ENCODE results near the gene NAALADL2. TPM values are rescaled to one million over a fixed set of nuclear protein-coding genes. Genes with fewer than 3 reads are reported as not detected.

Gene NAALADL2
- total and polyA plus RNA-seq, 4 donors = 0.28 to 4.6 (median 3.1) TPM

GRCh38 chr3:175381685-175382084 lies 522.6 kb downstream of the NAALADL2 start:
- Histone ChIP-seq H3K4me3 (ENCODE audit: low read depth in 1 of 3, low read length in 3 of 3) (no peak overlapping the region), H3K4me1 (ENCODE audit: control insufficient read depth in 4 of 4, insufficient read depth in 4 of 4, low read length in 3 of 4) (no peaks in the 10 kb centered on the region), H3K9ac (ENCODE audit: low read depth in 1 of 2, low read length in 2 of 2) (no peak overlapping the region), H3K27ac (ENCODE audit: low read depth in 1 of 2, low read length in 2 of 2) (no peak overlapping the region), H3K9me3 (ENCODE audit: control insufficient read depth in 4 of 4, low read length in 3 of 4) (no peaks in the 10 kb centered on the region), H3K27me3 (ENCODE audit: control insufficient read depth in 4 of 4, insufficient read depth in 4 of 4, low read length in 3 of 4) (no peaks in the 10 kb centered on the region), H3K36me3 (ENCODE audit: control insufficient read depth in 4 of 4, insufficient read depth in 3 of 4, low read depth in 1 of 4, low read length in 3 of 4) (no peaks in the 10 kb centered on the region)
- TF ChIP-seq ATF3 (IDR thresholded peaks at IDR 0.05) = no peak
- TF ChIP-seq NR2F2 (IDR thresholded peaks at IDR 0.05) = no peak
- TF ChIP-seq TAF1 (conservative IDR thresholded peaks at IDR 0.05) = no peak
- no peak for TF ChIP-seq FOXA2 (IDR thresholded peaks at IDR 0.05)
- no peak for TF ChIP-seq JUND (IDR thresholded peaks at IDR 0.05)
- TF ChIP-seq MAX (IDR thresholded peaks at IDR 0.05) = no peak
- no peak for DNase-seq (ENCODE audit: low spot score)
- 92% methylated on average over 4 of the region's 4 CpGs for WGBS

GRCh38 chr3:175383371-175383770 lies 524.2 kb downstream of the NAALADL2 start:
- Histone ChIP-seq H3K9me3 (ENCODE audit: control insufficient read depth in 4 of 4, low read length in 3 of 4) (no peaks in the 10 kb centered on the region), H3K27me3 (ENCODE audit: control insufficient read depth in 4 of 4, insufficient read depth in 4 of 4, low read length in 3 of 4) (no peaks in the 10 kb centered on the region), H3K27ac (ENCODE audit: low read depth in 1 of 2, low read length in 2 of 2) (no peak overlapping the region), H3K9ac (ENCODE audit: low read depth in 1 of 2, low read length in 2 of 2) (no peak overlapping the region), H3K36me3 (ENCODE audit: control insufficient read depth in 4 of 4, insufficient read depth in 3 of 4, low read depth in 1 of 4, low read length in 3 of 4) (no peaks in the 10 kb centered on the region), H3K4me1 (ENCODE audit: control insufficient read depth in 4 of 4, insufficient read depth in 4 of 4, low read length in 3 of 4) (no peaks in the 10 kb centered on the region), H3K4me3 (ENCODE audit: low read depth in 1 of 3, low read length in 3 of 3) (no peak overlapping the region)
- 93% methylated on average over 1 of the region's 1 CpG for WGBS
- DNase-seq (ENCODE audit: low spot score) = no peak
- TF ChIP-seq RXRA (IDR thresholded peaks at IDR 0.05) (no peak), HNF4A (conservative IDR thresholded peaks at IDR 0.05) (no peak), JUND (IDR thresholded peaks at IDR 0.05) (no peak), RAD21 (IDR thresholded peaks at IDR 0.05) (no peak), TAF1 (conservative IDR thresholded peaks at IDR 0.05) (no peak), FOXA1 (IDR thresholded peaks at IDR 0.05) (no peak), ATF3 (IDR thresholded peaks at IDR 0.05) (no peak), REST (IDR thresholded peaks at IDR 0.05) (no peak), YY1 (IDR thresholded peaks at IDR 0.05) (no peak), FOXA2 (IDR thresholded peaks at IDR 0.05) (no peak), HNF4G (IDR thresholded peaks at IDR 0.05) (no peak), CTCF (IDR thresholded peaks at IDR 0.05; ENCODE audit: low read depth, low read length, missing input control) (no peak), EGR1 (IDR thresholded peaks at IDR 0.05; ENCODE audit: low read depth in 2 of 2) (no peak), GABPA (IDR thresholded peaks at IDR 0.05 in 1 of 2, conservative IDR thresholded peaks at IDR 0.05 in 1 of 2) (no peak), SP1 (IDR thresholded peaks at IDR 0.05) (no peak), NR2F2 (IDR thresholded peaks at IDR 0.05) (no peak), MAX (IDR thresholded peaks at IDR 0.05) (no peak)

Measured in liver (tissue), 9 donors.